ENCODE measurements around the gene ZC3HAV1.
"Not testable (repeated sequence)": the region's sequence is repeated elsewhere in the genome, so short reads cannot be mapped to it uniquely, and the experiment has no call there.

Gene ZC3HAV1

DNA sequence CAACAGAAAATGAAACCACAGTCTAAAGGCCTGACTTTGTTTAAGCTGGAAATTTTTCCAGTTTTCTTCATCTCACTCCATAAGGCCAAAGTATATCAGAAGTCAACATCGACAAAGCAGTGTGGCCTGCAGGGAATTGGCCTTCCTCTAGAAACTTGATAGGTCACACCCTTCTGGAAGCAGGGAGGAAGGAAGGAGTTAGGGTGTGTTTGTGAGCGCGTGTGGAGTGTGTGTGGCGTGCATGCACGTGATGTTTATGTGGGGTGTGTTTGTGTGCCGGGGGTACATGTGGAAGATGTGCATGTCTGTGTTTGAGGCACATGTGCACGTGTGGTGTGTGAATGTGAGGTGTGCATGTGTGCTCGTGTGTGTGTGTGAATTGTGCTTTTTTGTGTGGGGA is 28.6 kb downstream of the ZC3HAV1 start:
- H3K27ac ChIP-seq: no peak overlapping the region
- no peak for TF ChIP-seq ZFX (IDR thresholded peaks at IDR 0.05)
- TF ChIP-seq, protein P1, sequence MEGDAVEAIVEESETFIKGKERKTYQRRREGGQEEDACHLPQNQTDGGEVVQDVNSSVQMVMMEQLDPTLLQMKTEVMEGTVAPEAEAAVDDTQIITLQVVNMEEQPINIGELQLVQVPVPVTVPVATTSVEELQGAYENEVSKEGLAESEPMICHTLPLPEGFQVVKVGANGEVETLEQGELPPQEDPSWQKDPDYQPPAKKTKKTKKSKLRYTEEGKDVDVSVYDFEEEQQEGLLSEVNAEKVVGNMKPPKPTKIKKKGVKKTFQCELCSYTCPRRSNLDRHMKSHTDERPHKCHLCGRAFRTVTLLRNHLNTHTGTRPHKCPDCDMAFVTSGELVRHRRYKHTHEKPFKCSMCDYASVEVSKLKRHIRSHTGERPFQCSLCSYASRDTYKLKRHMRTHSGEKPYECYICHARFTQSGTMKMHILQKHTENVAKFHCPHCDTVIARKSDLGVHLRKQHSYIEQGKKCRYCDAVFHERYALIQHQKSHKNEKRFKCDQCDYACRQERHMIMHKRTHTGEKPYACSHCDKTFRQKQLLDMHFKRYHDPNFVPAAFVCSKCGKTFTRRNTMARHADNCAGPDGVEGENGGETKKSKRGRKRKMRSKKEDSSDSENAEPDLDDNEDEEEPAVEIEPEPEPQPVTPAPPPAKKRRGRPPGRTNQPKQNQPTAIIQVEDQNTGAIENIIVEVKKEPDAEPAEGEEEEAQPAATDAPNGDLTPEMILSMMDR (conservative IDR thresholded peaks at IDR 0.05): no peak

DNA sequence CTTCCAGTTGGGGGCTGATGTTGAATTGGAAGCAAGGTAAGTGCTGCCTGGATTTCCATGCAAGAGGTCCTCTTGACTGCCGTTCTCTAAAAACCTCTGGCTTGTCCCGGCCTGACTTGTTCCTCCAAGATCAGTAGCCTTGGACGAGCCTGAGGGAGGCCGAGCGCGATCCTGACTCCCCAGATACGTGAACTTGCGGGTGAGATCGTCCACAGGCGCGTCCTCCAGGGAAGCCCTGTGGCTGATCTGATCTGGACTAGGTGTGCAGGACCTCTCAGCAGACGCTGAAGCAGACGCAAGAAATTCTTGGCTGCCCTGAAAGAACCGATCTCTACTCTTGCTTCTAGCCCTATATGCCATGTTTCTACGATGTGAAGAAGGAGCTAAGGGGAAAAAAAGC is 29.7 kb downstream of the ZC3HAV1 start:
- TF ChIP-seq ZFX (IDR thresholded peaks at IDR 0.05): no peak
- TF ChIP-seq, protein P1 (conservative IDR thresholded peaks at IDR 0.05): no peak
- H3K27ac ChIP-seq: no peak overlapping the region

DNA sequence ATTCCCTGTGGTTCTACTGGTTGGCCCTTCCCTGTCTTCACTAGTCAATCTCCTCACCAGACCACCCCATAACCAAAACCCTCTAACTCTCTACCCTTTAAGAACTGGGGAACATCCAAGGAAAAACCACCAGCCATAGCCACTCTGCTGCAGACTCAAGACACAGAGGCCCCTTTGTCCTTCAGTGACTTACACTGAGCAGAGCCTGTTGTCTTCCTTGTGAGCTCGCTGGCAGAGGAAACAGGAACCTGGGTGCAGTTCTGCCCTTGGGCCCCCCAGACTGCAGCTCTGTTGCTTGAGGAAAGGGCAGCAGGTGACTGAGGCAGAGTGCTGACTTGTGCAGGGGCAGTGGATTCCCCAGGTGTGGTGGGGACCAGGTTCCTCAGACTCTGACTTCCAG is 30.6 kb downstream of the ZC3HAV1 start:
- no peak overlapping the region for H3K27ac ChIP-seq

DNA sequence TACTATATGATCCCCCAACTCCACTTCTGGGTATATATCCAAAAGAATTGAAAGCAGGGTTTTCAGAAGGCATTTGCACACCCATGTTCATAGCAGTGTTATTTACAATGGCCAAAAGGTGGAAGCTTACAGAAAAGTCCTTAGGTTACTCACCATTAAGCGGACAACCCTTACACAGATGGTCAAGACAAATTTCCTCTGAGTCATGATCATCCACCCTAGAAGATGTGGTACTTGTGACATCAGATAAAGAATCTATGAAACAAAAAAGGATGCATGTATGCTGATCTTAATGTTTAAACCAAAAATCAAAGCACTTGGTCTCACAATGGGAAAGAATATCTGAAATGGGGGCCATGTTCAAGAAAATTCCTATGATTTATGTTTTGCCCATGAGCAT is 31.1 kb downstream of the ZC3HAV1 start:
- H3K27ac ChIP-seq: no peak overlapping the region
- TF ChIP-seq, protein P1 (conservative IDR thresholded peaks at IDR 0.05): no peak
- TF ChIP-seq ZFX (IDR thresholded peaks at IDR 0.05): no peak

More for the DNA sequence above, 30.6 kb downstream of the ZC3HAV1 start:
- TF ChIP-seq, protein P1 (conservative IDR thresholded peaks at IDR 0.05): no peak
- no peak for TF ChIP-seq ZFX (IDR thresholded peaks at IDR 0.05)

DNA sequence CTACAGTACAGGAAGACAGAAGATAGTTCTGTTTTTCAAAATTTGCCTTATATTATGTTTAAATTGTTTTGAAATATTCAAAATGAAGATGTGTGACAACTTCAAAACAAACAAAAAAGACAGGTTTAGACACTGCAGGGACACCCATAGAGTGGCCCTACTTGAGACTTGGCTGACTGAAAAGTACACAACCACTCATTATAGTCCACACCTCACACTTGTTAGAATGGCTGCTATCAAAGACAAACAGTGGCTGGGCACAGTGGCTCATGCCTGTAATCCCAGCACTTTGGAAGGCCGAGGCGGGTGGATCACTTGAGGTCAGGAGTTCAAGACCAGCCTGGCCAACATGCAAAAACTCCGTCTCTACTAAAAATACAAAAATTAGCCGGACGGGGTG is 31.8 kb downstream of the ZC3HAV1 start:
- not testable (repeated sequence) for H3K27ac ChIP-seq

DNA sequence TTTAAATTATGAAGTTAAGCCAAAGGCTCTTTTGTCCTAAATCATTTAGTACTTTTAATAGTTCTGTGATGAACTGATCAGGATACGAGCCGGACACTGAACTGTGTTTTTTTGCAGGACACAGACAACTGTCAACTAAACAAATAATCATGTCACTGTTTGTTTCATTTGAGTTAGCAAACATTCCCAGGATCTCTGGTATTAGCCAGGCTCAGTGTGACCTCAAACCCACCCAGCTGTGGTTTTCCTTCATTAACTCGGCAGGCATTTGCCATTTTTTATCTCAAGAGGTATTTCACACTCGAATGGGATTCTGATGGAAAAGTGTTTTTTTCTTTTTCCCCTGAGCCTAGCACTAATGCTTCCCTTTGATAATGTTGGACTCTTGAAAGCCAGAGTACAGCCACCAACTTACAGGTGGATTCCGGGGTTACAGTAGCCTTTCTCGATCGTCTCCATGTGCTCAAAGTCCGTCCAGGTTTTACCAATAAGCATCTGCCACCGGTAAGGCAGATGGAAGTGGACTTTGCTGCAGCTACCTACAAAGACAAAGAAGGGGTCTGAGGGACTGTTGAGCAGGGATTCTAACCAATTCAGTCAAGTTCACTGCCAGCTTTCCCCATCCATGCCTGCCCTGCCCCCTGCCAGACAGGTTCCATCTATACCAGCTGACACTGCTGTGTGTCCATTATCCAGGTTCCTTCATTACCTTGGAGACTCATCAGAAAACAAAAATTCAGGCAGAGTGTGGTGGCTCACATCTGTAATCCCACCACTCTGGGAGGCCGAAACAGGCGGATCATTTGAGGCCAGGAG is 33.4 kb downstream of the ZC3HAV1 start:
- TF ChIP-seq, protein P1 (conservative IDR thresholded peaks at IDR 0.05): no peak
- no peak for TF ChIP-seq ZFX (IDR thresholded peaks at IDR 0.05)
- peak overlapping the region; percentile 58 for H3K27ac ChIP-seq

DNA sequence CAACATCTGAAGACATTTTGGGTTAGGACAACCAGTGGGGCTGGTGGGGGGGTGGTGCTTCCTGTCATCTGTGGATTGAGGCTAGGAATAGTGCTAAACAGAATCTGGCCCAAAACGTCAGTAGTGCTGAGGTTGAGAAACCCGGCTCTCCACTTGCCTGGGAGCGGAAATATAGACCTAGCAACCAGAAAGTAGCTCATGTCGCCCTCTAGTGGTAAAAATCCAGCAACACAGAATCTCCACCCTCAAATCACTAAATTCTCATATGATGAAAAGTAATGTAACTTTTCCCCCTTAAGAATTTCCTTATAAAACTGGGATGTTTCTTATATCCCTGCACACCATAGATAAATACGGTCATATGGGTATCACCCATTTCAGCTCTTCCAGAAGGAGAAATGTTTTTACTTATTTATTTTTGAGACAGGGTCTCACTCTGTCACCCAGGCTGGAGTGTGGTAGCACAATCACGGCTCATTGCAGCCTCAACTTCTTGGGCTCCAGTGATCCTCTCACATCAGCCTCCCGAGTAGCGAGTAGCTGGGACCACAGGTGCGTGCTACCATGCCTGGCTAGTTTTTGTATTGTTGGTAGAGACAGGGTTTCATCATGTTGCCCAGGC is 34.4 kb downstream of the ZC3HAV1 start:
- TF ChIP-seq ZFX (IDR thresholded peaks at IDR 0.05): no peak
- TF ChIP-seq, protein P1 (conservative IDR thresholded peaks at IDR 0.05): peak; percentile 96
- H3K27ac ChIP-seq: peak overlapping the region; percentile 58
